Stimulated activated CD8-positive, alpha-beta memory T cell treated with anti-CD3 and anti-CD28 coated beads, Interleukin-4, amount 100 ng/mL, for 4 hours (primary cell): ENCODE data around the gene OXCT2.
"Not testable (repeated sequence)": the region's sequence is repeated elsewhere in the genome, so short reads cannot be mapped to it uniquely, and the experiment has no call there.

Experiments used
- DNase-seq, 2 donors: peaks; one replicate each; pipeline ENCODE4 v3.0.0-alpha.2; 2020; ENCODE audit warnings: low read depth in 2 of 2, low spot score in 1 of 2

The OXCT2 gene

GRCh38 chr1:39787964-39788363, 16.8 kb upstream of the OXCT2 start:
- DNase-seq = not testable (repeated sequence)

GRCh38 chr1:39787468-39787867, 16.3 kb upstream of the OXCT2 start:
- no peak for DNase-seq

- DNase-seq = not testable (repeated sequence)
Measured at GRCh38 chr1:39787108-39787375, 15.9 kb upstream of the OXCT2 start.

- not testable (repeated sequence) for DNase-seq
Measured at GRCh38 chr1:39786303-39787107, 15.4 kb upstream of the OXCT2 start.

- not testable (repeated sequence) for DNase-seq
Measured at GRCh38 chr1:39782685-39783084, 11.5 kb upstream of the OXCT2 start.

- no peak for DNase-seq
Measured at GRCh38 chr1:39782103-39782502, 11.0 kb upstream of the OXCT2 start.

GRCh38 chr1:39781349-39781715, 10.2 kb upstream of the OXCT2 start:
- no peak for DNase-seq

- DNase-seq = no peak
Measured at GRCh38 chr1:39779821-39780220, 8.7 kb upstream of the OXCT2 start.

- no peak for DNase-seq
Measured at GRCh38 chr1:39779137-39779536, 8.0 kb upstream of the OXCT2 start.

GRCh38 chr1:39778463-39779099, 7.4 kb upstream of the OXCT2 start:
- DNase-seq = not testable (repeated sequence)

- DNase-seq = not testable (repeated sequence)
Measured at GRCh38 chr1:39777896-39778295, 6.7 kb upstream of the OXCT2 start.

GRCh38 chr1:39777306-39777705, 6.2 kb upstream of the OXCT2 start:
- no peak for DNase-seq

- no peak for DNase-seq
Measured at GRCh38 chr1:39776886-39777285, 5.7 kb upstream of the OXCT2 start.

- DNase-seq = no peak
Measured at GRCh38 chr1:39776400-39776713, 5.2 kb upstream of the OXCT2 start.

- not testable (repeated sequence) for DNase-seq
Measured at GRCh38 chr1:39775676-39776399, 4.7 kb upstream of the OXCT2 start.

GRCh38 chr1:39775141-39775540, 4.0 kb upstream of the OXCT2 start:
- DNase-seq = not testable (repeated sequence)

GRCh38 chr1:39773369-39773979, 2.3 kb upstream of the OXCT2 start:
- not testable (repeated sequence) for DNase-seq

- DNase-seq = not testable (repeated sequence)
Measured at GRCh38 chr1:39770100-39771021, 787 bp downstream of the OXCT2 start.

GRCh38 chr1:39769502-39769901, 1.6 kb downstream of the OXCT2 start:
- not testable (repeated sequence) for DNase-seq

GRCh38 chr1:39766466-39766865, 4.7 kb downstream of the OXCT2 start:
- DNase-seq = not testable (repeated sequence)

GRCh38 chr1:39764512-39764911, 6.6 kb downstream of the OXCT2 start:
- DNase-seq = not testable (repeated sequence)
